GM21360 (cell line): Measurements from ENCODE around the gene SIK3.
"Not testable (repeated sequence)": the region's sequence is repeated elsewhere in the genome, so short reads cannot be mapped to it uniquely, and the experiment has no call there.

Source experiments
- ATAC-seq: cut with Tn5 transposase; IDR thresholded peaks from one replicate; pipeline ENCODE4 v1.9.1; 2021; ENCODE audit warnings: mild to moderate bottlenecking, moderate library complexity; ENCODE audit not compliant: unreplicated experiment

The SIK3 gene

GRCh38 chr11:117050121-117050520 is 48.1 kb downstream of the SIK3 start:
- not testable (repeated sequence) for ATAC-seq

- not testable (repeated sequence) for ATAC-seq
Measured at GRCh38 chr11:117046627-117047026, 51.6 kb downstream of the SIK3 start.

DNA sequence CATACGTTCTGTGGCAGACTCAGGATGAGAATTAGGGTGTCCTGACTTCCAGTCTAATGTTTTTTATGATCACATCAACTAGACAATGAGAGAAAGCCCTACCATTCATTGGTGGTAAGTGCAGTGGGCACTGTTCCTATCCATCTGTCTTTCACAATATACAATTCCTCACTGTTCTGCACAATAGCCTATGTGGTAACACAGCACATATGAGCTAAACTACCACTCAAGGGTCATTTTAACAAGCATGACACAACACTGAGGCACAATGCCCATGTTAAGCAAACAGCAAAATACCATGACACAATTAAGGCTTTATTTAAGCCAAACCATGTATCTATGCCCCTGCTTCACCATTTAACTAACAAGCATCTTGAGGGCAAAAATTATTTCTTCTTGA is 52.3 kb downstream of the SIK3 start:
- no peak for ATAC-seq

- ATAC-seq = no peak
Measured at GRCh38 chr11:117045196-117045595, 53.0 kb downstream of the SIK3 start.

DNA sequence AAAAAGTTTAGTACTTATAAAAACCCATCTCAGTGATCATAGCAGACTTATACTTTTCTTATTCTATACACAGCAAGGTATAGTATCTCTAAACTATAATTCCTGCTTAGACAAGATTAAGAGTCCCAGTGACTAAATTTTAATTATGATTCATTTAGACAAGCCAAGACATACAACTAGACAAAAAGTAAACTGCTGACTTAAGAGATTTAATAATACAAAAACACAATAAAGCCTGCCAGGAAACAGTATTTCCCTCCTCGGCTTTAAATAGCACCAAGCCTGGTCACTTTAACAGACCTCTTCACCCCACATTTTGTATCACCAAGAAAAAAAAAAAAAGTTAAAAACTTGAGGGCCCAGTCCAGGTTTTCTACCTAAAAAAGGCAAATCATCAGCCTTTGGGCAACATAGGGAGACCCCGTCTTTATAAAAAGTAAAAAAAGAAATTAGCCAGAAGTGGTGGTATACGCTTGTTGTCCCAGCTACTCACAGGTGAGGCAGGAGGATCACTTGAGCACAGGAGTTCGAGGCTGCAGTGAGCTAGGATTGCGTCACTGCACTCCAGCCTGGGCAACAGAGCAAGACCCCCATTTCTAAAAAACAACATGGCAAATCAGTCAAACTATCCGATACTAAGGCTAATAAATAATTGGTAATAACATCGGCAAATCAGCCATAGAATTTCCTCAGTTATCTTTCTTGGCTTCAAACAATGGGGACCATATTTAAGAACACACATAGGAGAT is 53.8 kb downstream of the SIK3 start:
- no peak for ATAC-seq

DNA sequence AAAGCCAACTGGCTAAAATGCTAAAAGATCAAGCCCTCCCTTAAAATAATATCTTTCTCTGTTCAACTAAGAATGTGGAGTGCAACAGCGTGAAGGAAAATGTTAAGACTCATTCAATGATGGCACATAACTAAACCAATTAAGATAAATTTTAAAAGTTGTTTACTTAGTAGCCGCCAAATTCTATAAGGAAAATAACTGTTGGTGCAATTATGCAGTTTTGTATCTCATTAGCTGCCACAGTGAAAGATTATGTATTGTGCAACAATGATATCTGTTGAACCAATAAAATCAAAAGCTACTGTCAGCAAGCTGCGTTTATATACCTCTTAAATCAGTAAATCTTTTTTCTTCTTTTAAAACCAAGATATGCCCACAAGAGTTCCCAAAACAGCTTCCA is 55.5 kb downstream of the SIK3 start:
- no peak for ATAC-seq

- no peak for ATAC-seq
Measured at GRCh38 chr11:117039900-117040299, 58.3 kb downstream of the SIK3 start.

- no peak for ATAC-seq
Measured at GRCh38 chr11:117039270-117039669, 59.0 kb downstream of the SIK3 start.

DNA sequence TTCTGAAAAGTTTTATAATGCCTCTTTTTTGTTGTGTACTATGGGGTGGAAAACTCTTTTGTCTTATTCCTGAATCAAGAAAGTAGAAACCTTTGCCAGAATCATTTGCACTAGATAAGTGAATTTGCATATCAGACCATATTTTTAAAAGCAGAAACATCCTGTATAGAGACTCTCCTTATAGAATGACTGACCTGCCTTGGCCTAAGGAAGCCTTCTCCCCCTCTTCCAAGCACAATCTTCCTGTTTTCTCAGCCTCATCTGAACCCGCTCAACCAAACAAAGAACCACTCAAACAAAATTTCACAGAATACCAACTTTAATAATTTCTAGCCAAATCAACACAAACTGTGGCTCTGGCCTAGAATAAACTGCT is 60.3 kb downstream of the SIK3 start:
- no peak for ATAC-seq

DNA sequence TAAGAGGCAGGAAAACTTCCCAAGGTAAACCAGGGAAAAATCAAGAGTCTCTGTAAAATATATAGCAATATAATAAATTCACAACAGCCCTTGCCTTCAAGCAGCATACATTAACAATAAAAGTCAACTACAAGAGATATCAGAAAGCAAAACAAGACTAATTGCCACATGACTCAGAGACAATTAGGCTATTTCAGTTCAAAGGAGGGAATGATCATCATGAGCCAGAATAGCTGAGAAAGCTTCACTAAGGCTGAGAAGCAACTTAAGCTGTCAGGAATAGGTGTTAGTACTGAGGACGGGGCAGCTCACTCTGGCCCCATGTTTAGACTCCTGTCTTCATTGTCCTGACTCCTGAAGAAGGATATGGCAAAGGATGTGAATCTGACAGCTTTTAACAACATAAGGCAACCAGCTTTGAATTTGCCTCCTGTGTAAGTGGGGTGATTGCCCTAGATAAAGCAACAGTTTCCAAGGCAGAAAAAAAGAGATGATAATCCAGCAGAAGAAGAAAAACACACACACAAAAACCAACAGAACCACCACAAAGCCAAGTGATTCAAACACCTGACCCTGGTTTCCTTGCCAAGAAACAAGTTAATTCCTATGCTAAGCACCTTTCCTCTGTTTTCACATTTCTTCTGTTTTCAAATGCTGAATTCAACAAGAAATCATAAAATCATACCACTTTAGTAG is 60.8 kb downstream of the SIK3 start:
- ATAC-seq = no peak

GRCh38 chr11:117034901-117035300 is 63.3 kb downstream of the SIK3 start:
- ATAC-seq = no peak

GRCh38 chr11:117026593-117027330 is 71.5 kb downstream of the SIK3 start:
- no peak for ATAC-seq

DNA sequence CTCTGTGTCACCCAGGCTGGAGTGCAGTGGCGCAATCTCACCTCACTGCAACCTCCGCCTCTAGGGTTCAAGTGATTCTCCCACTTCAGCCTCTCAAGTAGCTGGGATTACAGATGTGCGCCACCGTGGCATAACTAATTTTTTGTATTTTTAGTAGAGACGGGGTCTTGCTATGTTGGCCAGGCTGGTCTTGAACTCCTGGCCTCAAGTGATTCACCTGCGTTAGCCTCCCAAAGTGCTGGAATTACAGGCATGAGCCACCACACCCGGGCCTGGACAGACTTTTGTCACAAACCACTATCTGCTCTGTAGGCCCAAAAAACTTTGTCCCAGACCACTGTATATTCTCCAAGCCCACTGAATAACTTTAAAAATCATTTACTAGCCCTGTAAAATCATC is 74.5 kb downstream of the SIK3 start:
- ATAC-seq = not testable (repeated sequence)

DNA sequence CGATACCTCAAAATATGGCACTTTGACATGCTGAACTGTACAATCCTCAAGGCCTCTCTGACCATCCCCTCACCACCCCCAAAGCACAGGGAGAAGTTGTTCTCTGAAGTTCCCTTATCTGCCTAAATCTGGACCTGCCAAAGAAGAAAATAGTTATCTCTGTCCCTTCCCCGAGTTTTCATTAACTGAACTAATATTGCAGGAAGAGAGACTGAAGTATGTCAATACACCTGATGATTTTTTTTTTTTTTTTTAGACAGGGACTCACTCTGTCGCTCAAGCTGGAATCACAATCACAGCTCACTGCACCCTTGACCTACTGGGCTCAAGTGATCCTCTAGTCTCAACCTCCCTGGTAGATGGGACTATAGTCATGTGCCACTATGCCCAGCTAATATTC is 75.0 kb downstream of the SIK3 start:
- ATAC-seq = no peak

DNA sequence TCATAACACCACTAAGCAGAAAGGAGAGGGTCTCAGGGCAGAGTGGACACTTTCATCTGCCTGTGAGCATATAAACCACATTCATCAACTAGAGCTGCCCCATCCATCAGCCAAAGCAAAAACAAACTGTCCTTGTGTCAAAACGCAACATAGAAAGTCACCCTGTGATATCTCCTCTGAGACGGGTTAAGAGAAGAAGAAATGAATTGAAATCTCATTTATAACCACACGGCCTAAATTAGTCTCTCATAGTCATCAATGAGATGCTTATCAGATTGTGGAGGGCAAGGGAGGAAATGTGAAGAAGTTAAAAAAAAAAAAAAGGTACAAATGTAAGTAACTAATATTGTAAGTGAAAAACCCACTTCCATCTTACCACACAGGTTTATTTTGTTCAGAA is 75.7 kb downstream of the SIK3 start:
- ATAC-seq = no peak

DNA sequence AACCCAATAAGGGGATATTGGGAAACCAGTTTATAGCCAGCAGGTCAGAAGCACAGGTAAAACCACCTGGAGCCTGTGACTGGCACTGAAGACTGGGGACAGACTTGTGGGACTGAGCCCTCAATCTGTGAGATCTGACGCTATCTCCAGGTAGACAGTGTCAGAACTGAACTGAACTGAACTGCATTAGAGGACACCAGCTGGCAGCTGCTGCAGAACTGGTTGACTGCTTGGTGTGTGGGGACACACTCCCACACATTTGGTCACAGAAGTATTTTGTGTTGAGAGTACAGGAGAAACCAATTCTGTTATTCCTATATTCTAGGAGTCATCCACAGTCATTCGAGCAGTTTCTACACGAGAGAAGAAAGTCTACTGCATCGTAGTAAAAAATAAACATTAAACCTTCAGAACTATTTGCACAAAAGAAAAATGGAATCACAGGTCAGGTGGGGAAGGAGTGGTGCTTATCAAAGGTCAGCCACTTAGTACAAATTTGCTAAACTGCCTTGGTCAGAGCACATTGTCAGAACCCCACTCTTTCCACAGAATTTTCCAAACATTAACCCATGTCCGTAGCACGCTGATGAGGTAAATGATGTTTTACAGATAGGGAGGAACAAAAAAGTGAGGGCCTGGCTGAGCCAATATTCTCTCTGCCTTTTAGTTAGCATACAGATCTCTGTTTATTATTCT is 77.2 kb downstream of the SIK3 start:
- no peak for ATAC-seq

DNA sequence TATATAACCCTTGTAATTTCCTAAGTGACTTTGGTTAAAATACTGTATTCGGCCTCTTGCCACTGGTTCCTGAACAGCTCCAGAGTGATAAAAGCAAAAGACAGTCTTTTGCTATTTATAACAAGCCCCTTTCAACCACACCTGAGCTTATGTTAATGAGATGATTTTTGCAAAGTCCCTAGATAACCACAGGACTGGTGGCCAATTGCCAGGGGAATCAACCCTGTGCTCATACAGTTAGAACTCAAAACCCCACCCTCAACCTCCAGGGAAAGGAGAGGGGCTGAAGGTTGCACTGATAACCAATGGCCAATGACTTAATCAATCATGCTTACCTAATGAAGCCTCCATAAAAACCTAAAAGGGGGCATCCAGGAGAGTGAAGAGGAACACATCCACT is 77.9 kb downstream of the SIK3 start:
- no peak for ATAC-seq

DNA sequence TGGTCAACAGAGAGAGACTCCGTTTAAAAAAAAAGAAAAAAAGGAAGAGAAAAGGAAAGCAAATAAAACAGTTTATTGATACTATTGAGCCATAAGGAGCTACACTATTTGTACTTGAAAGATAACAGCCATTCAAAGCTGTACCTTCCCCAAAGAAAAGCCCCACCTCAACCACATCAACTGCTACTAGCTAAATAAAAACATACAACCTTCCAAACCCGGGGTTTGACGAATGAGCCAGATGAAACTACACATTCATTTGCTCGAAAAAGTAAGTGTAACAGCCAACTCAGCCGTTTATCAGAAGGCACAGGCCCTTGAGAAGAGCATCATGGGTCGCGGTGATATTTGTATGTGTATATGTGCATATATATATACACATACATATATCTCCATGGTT is 78.4 kb downstream of the SIK3 start:
- no peak for ATAC-seq

DNA sequence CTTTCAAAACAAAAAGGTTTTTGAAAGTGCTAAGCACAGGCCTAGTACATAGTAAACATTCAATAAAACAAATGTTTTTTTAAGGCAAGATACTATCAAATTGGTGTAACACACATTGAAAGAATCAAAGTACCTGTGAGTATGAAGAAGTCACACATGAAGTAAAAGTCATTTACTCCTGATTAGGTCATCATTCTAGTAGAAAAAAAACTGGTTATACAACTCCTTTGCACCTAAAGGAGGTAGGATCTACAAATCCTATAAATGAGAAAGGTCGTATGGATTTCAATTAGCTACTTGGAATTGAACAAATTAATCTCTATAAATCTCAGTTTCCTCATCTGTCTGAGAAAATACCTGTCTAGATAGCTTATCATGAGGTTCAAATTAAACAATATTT is 80.8 kb downstream of the SIK3 start:
- ATAC-seq = no peak

DNA sequence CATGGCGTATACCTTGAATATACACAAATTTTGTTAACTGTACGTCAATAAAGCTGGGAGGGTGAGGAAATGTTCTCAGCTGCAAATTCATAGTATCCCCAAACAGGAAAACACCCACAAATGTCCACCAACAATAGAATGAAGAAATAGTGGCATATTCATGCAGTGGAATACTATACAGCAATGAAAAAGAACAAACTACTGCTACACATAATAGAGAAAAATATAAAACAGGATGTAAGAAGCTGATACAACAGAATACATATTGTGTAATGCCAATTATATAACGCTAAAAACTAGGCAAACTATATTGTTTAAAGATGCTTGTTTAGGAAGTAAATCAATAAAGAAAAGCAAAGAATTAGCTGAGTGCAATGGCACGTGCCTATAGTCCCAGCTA is 81.5 kb downstream of the SIK3 start:
- ATAC-seq = no peak

- ATAC-seq = no peak
Measured at GRCh38 chr11:117016246-117016645, 82.0 kb downstream of the SIK3 start.
